GM19351 (cell line): ENCODE data around the gene KISS1.
"Not testable (repeated sequence)": the region's sequence is repeated elsewhere in the genome, so short reads cannot be mapped to it uniquely, and the experiment has no call there.

Experiments
- ATAC-seq: cut with Tn5 transposase; IDR thresholded peaks from one replicate; pipeline ENCODE4 v1.9.1; 2021; ENCODE audit warnings: mild to moderate bottlenecking, moderate library complexity; ENCODE audit not compliant: unreplicated experiment

Gene KISS1

GRCh38 chr1:204196068-204196795 is at the start of gene KISS1:
KISS1 (minus strand) TSS chr1:204196491; CDS start chr1:204192876, 3,615 bp downstream.
- ATAC-seq: no peak

- no peak for ATAC-seq
These were observed 46.6 kb upstream of the KISS1 start for GRCh38 chr1:204242920-204243319.

GRCh38 chr1:204241914-204242313 is 45.6 kb upstream of the KISS1 start:
- ATAC-seq: no peak

GRCh38 chr1:204241050-204241449 is 44.8 kb upstream of the KISS1 start:
- no peak for ATAC-seq

GRCh38 chr1:204240233-204240632 is 43.9 kb upstream of the KISS1 start:
- ATAC-seq: no peak

GRCh38 chr1:204239401-204239800 is 43.1 kb upstream of the KISS1 start:
- ATAC-seq: not testable (repeated sequence)

GRCh38 chr1:204238520-204238919 is 42.2 kb upstream of the KISS1 start:
- not testable (repeated sequence) for ATAC-seq

- not testable (repeated sequence) for ATAC-seq
These were observed 41.2 kb upstream of the KISS1 start for GRCh38 chr1:204237515-204237914.

GRCh38 chr1:204232526-204232925 is 36.2 kb upstream of the KISS1 start:
- ATAC-seq: no peak

GRCh38 chr1:204230211-204230610 is 33.9 kb upstream of the KISS1 start:
- no peak for ATAC-seq

GRCh38 chr1:204228896-204229295 is 32.6 kb upstream of the KISS1 start:
- ATAC-seq: no peak

- no peak for ATAC-seq
These were observed 31.9 kb upstream of the KISS1 start for GRCh38 chr1:204227996-204228785.

GRCh38 chr1:204227351-204227750 is 31.1 kb upstream of the KISS1 start:
- ATAC-seq: no peak

GRCh38 chr1:204225841-204226735 is 29.8 kb upstream of the KISS1 start:
- ATAC-seq: no peak

- ATAC-seq: no peak
These were observed 28.4 kb upstream of the KISS1 start for GRCh38 chr1:204224655-204225054.

GRCh38 chr1:204223129-204223860 is 27.0 kb upstream of the KISS1 start:
- ATAC-seq: no peak

- ATAC-seq: no peak
These were observed 26.4 kb upstream of the KISS1 start for GRCh38 chr1:204222764-204223055.

- no peak for ATAC-seq
These were observed 25.9 kb upstream of the KISS1 start for GRCh38 chr1:204222006-204222763.

GRCh38 chr1:204221271-204221670 is 25.0 kb upstream of the KISS1 start:
- no peak for ATAC-seq
